ENCODE data around the gene BIN1.

The BIN1 gene

GRCh38 chr2:127025359-127026166 is 81.4 kb downstream of the BIN1 start:
- Histone ChIP-seq H3K27me3 (ENCODE audit: control insufficient read depth in 1 of 2, insufficient read depth in 2 of 2, low read length in 2 of 2) (peaks cover 20 to 21% of the 10 kb centered on the region in 2 donors), H3K36me3 (ENCODE audit: control insufficient read depth in 1 of 2, insufficient read depth in 2 of 2, low read length in 2 of 2) (no peaks in the 10 kb centered on the region), H3K27ac (ENCODE audit: low read depth, low read length) (no peak overlapping the region), H3K9ac (ENCODE audit: low read depth in 1 of 2, low read length in 2 of 2) (no peak overlapping the region), H3K4me1 (ENCODE audit: control insufficient read depth in 1 of 2, insufficient read depth in 2 of 2, low read length in 2 of 2) (peaks cover 3 to 12% of the 10 kb centered on the region in 2 donors), H3K9me3 (ENCODE audit: control insufficient read depth in 1 of 2, low read length in 2 of 2) (no peaks in the 10 kb centered on the region), H3K4me3 (ENCODE audit: low read depth in 1 of 2, low read length in 2 of 2) (peak overlapping the region; percentile 63 to 64)

- Histone ChIP-seq H3K9me3 (ENCODE audit: control insufficient read depth in 1 of 2, low read length in 2 of 2) (no peaks in the 10 kb centered on the region), H3K9ac (ENCODE audit: low read depth in 1 of 2, low read length in 2 of 2) (no peak overlapping the region), H3K27ac (ENCODE audit: low read depth, low read length) (no peak overlapping the region), H3K4me1 (ENCODE audit: control insufficient read depth in 1 of 2, insufficient read depth in 2 of 2, low read length in 2 of 2) (peaks cover 3 to 12% of the 10 kb centered on the region in 2 donors), H3K4me3 (ENCODE audit: low read depth in 1 of 2, low read length in 2 of 2) (peak overlapping the region; percentile 63 to 64), H3K36me3 (ENCODE audit: control insufficient read depth in 1 of 2, insufficient read depth in 2 of 2, low read length in 2 of 2) (no peaks in the 10 kb centered on the region), H3K27me3 (ENCODE audit: control insufficient read depth in 1 of 2, insufficient read depth in 2 of 2, low read length in 2 of 2) (peaks cover 20 to 21% of the 10 kb centered on the region in 2 donors)
Measured at GRCh38 chr2:127024769-127025358, 82.1 kb downstream of the BIN1 start.

GRCh38 chr2:127023504-127023903 is 83.5 kb downstream of the BIN1 start:
- H3K4me1 ChIP-seq (ENCODE audit: control insufficient read depth in 1 of 2, insufficient read depth in 2 of 2, low read length in 2 of 2): peaks cover 3 to 12% of the 10 kb centered on the region in 2 donors
- H3K9ac ChIP-seq (ENCODE audit: low read depth in 1 of 2, low read length in 2 of 2): no peak overlapping the region
- H3K4me3 ChIP-seq (ENCODE audit: low read depth in 1 of 2, low read length in 2 of 2): no peak overlapping the region
- no peak overlapping the region for H3K27ac ChIP-seq (ENCODE audit: low read depth, low read length)
- H3K27me3 ChIP-seq (ENCODE audit: control insufficient read depth in 1 of 2, insufficient read depth in 2 of 2, low read length in 2 of 2): peaks cover 20 to 21% of the 10 kb centered on the region in 2 donors
- H3K36me3 ChIP-seq (ENCODE audit: control insufficient read depth in 1 of 2, insufficient read depth in 2 of 2, low read length in 2 of 2): no peaks in the 10 kb centered on the region
- H3K9me3 ChIP-seq (ENCODE audit: control insufficient read depth in 1 of 2, low read length in 2 of 2): no peaks in the 10 kb centered on the region

- H3K27me3 ChIP-seq (ENCODE audit: control insufficient read depth in 1 of 2, insufficient read depth in 2 of 2, low read length in 2 of 2): peaks cover 20 to 21% of the 10 kb centered on the region in 2 donors
- H3K27ac ChIP-seq (ENCODE audit: low read depth, low read length): no peak overlapping the region
- H3K36me3 ChIP-seq (ENCODE audit: control insufficient read depth in 1 of 2, insufficient read depth in 2 of 2, low read length in 2 of 2): no peaks in the 10 kb centered on the region
- H3K9ac ChIP-seq (ENCODE audit: low read depth in 1 of 2, low read length in 2 of 2): no peak overlapping the region
- no peaks in the 10 kb centered on the region for H3K9me3 ChIP-seq (ENCODE audit: control insufficient read depth in 1 of 2, low read length in 2 of 2)
- peaks cover 3 to 12% of the 10 kb centered on the region in 2 donors for H3K4me1 ChIP-seq (ENCODE audit: control insufficient read depth in 1 of 2, insufficient read depth in 2 of 2, low read length in 2 of 2)
- H3K4me3 ChIP-seq (ENCODE audit: low read depth in 1 of 2, low read length in 2 of 2): no peak overlapping the region
Measured at GRCh38 chr2:127022817-127023216, 84.1 kb downstream of the BIN1 start.

GRCh38 chr2:127020536-127020935 is 86.4 kb downstream of the BIN1 start:
- Histone ChIP-seq H3K9me3 (ENCODE audit: control insufficient read depth in 1 of 2, low read length in 2 of 2) (no peaks in the 10 kb centered on the region), H3K9ac (ENCODE audit: low read depth in 1 of 2, low read length in 2 of 2) (no peak overlapping the region), H3K27me3 (ENCODE audit: control insufficient read depth in 1 of 2, insufficient read depth in 2 of 2, low read length in 2 of 2) (peaks cover 10 to 13% of the 10 kb centered on the region in 2 donors), H3K4me3 (ENCODE audit: low read depth in 1 of 2, low read length in 2 of 2) (no peak overlapping the region), H3K4me1 (ENCODE audit: control insufficient read depth in 1 of 2, insufficient read depth in 2 of 2, low read length in 2 of 2) (peaks cover 3 to 7% of the 10 kb centered on the region in 2 donors), H3K27ac (ENCODE audit: low read depth, low read length) (no peak overlapping the region), H3K36me3 (ENCODE audit: control insufficient read depth in 1 of 2, insufficient read depth in 2 of 2, low read length in 2 of 2) (no peaks in the 10 kb centered on the region)

- H3K9me3 ChIP-seq (ENCODE audit: control insufficient read depth in 1 of 2, low read length in 2 of 2): no peaks in the 10 kb centered on the region
- no peaks in the 10 kb centered on the region for H3K27me3 ChIP-seq (ENCODE audit: control insufficient read depth in 1 of 2, insufficient read depth in 2 of 2, low read length in 2 of 2)
- H3K36me3 ChIP-seq (ENCODE audit: control insufficient read depth in 1 of 2, insufficient read depth in 2 of 2, low read length in 2 of 2): no peaks in the 10 kb centered on the region
- H3K4me1 ChIP-seq (ENCODE audit: control insufficient read depth in 1 of 2, insufficient read depth in 2 of 2, low read length in 2 of 2): peaks cover 6 to 8% of the 10 kb centered on the region in 2 donors
- no peak overlapping the region for H3K9ac ChIP-seq (ENCODE audit: low read depth in 1 of 2, low read length in 2 of 2)
- H3K27ac ChIP-seq (ENCODE audit: low read depth, low read length): no peak overlapping the region
- H3K4me3 ChIP-seq (ENCODE audit: low read depth in 1 of 2, low read length in 2 of 2): no peak overlapping the region
Measured at GRCh38 chr2:127017548-127017947, 89.4 kb downstream of the BIN1 start.

GRCh38 chr2:127016329-127016728 is 90.6 kb downstream of the BIN1 start:
- Histone ChIP-seq H3K4me1 (ENCODE audit: control insufficient read depth in 1 of 2, insufficient read depth in 2 of 2, low read length in 2 of 2) (peaks cover 10 to 11% of the 10 kb centered on the region in 2 donors), H3K36me3 (ENCODE audit: control insufficient read depth in 1 of 2, insufficient read depth in 2 of 2, low read length in 2 of 2) (no peaks in the 10 kb centered on the region), H3K9ac (ENCODE audit: low read depth in 1 of 2, low read length in 2 of 2) (no peak overlapping the region), H3K9me3 (ENCODE audit: control insufficient read depth in 1 of 2, low read length in 2 of 2) (no peaks in the 10 kb centered on the region), H3K4me3 (ENCODE audit: low read depth in 1 of 2, low read length in 2 of 2) (no peak overlapping the region), H3K27me3 (ENCODE audit: control insufficient read depth in 1 of 2, insufficient read depth in 2 of 2, low read length in 2 of 2) (no peaks in the 10 kb centered on the region), H3K27ac (ENCODE audit: low read depth, low read length) (no peak overlapping the region)

- Histone ChIP-seq H3K9me3 (ENCODE audit: control insufficient read depth in 1 of 2, low read length in 2 of 2) (no peaks in the 10 kb centered on the region), H3K36me3 (ENCODE audit: control insufficient read depth in 1 of 2, insufficient read depth in 2 of 2, low read length in 2 of 2) (no peaks in the 10 kb centered on the region), H3K9ac (ENCODE audit: low read depth in 1 of 2, low read length in 2 of 2) (no peak overlapping the region), H3K4me1 (ENCODE audit: control insufficient read depth in 1 of 2, insufficient read depth in 2 of 2, low read length in 2 of 2) (peaks cover 10 to 11% of the 10 kb centered on the region in 2 donors), H3K4me3 (ENCODE audit: low read depth in 1 of 2, low read length in 2 of 2) (no peak overlapping the region), H3K27ac (ENCODE audit: low read depth, low read length) (no peak overlapping the region), H3K27me3 (ENCODE audit: control insufficient read depth in 1 of 2, insufficient read depth in 2 of 2, low read length in 2 of 2) (no peaks in the 10 kb centered on the region)
Measured at GRCh38 chr2:127015106-127015910, 91.6 kb downstream of the BIN1 start.

- H3K27me3 ChIP-seq (ENCODE audit: control insufficient read depth in 1 of 2, insufficient read depth in 2 of 2, low read length in 2 of 2): no peaks in the 10 kb centered on the region
- H3K4me3 ChIP-seq (ENCODE audit: low read depth in 1 of 2, low read length in 2 of 2): no peak overlapping the region
- no peaks in the 10 kb centered on the region for H3K36me3 ChIP-seq (ENCODE audit: control insufficient read depth in 1 of 2, insufficient read depth in 2 of 2, low read length in 2 of 2)
- H3K9ac ChIP-seq (ENCODE audit: low read depth in 1 of 2, low read length in 2 of 2): no peak overlapping the region
- H3K27ac ChIP-seq (ENCODE audit: low read depth, low read length): no peak overlapping the region
- H3K9me3 ChIP-seq (ENCODE audit: control insufficient read depth in 1 of 2, low read length in 2 of 2): no peaks in the 10 kb centered on the region
- H3K4me1 ChIP-seq (ENCODE audit: control insufficient read depth in 1 of 2, insufficient read depth in 2 of 2, low read length in 2 of 2): peaks cover 10 to 11% of the 10 kb centered on the region in 2 donors
Measured at GRCh38 chr2:127014630-127015029, 92.3 kb downstream of the BIN1 start.

GRCh38 chr2:127014224-127014623 is 92.7 kb downstream of the BIN1 start:
- no peaks in the 10 kb centered on the region for H3K27me3 ChIP-seq (ENCODE audit: control insufficient read depth in 1 of 2, insufficient read depth in 2 of 2, low read length in 2 of 2)

More at GRCh38 chr2:127014224-127014623, 92.7 kb downstream of the BIN1 start:
- Histone ChIP-seq H3K9me3 (ENCODE audit: control insufficient read depth in 1 of 2, low read length in 2 of 2) (no peaks in the 10 kb centered on the region), H3K4me1 (ENCODE audit: control insufficient read depth in 1 of 2, insufficient read depth in 2 of 2, low read length in 2 of 2) (peaks cover 10 to 11% of the 10 kb centered on the region in 2 donors), H3K27ac (ENCODE audit: low read depth, low read length) (no peak overlapping the region), H3K4me3 (ENCODE audit: low read depth in 1 of 2, low read length in 2 of 2) (no peak overlapping the region), H3K9ac (ENCODE audit: low read depth in 1 of 2, low read length in 2 of 2) (no peak overlapping the region), H3K36me3 (ENCODE audit: control insufficient read depth in 1 of 2, insufficient read depth in 2 of 2, low read length in 2 of 2) (no peaks in the 10 kb centered on the region)

Data from duodenal mucosa (tissue), 2 donors.